Activated CD4-positive, alpha-beta T cell treated with anti-CD3 and anti-CD28 coated beads for 36 hours (primary cell): ENCODE results near the gene PHF23. TPM values are rescaled to one million over a fixed set of nuclear protein-coding genes. Genes with fewer than 3 reads are reported as not detected.

Source experiments
- ATAC-seq: fragments of 200-7000 bp; cut with Tn5 transposase; one replicate; pipeline ENCODE4 v1.10.0; 2021; ENCODE audit warnings: mild to moderate bottlenecking, moderate library complexity
- CTCF ChIA-PET: fragments of 350-600 bp; sonication (Branson Sonifier 250); formaldehyde crosslinking; loops from one replicate; lab custom pipeline; 2021; ENCODE audit warnings: antibody characterized with exemption; lab: Charles Lee
- POLR2A ChIA-PET: fragments of 350-600 bp; sonication (Branson Sonifier 250); formaldehyde crosslinking; loops from one replicate; lab custom pipeline; 2021; ENCODE audit warnings: antibody characterized with exemption, inconsistent platforms; lab: Charles Lee
- DNase-seq: peaks from one replicate; pipeline ENCODE4 v3.0.0-alpha.2; 2020
- H3K27ac Mint-ChIP-seq: one replicate; pipeline ENCODE4 v1.8.0; 2021; ENCODE audit warnings: mixed read lengths
- H3K27me3 Mint-ChIP-seq: one replicate; pipeline ENCODE4 v1.8.0; 2021; ENCODE audit warnings: mixed read lengths
- H3K36me3 Mint-ChIP-seq: one replicate; pipeline ENCODE4 v1.8.0; 2021; ENCODE audit warnings: low read depth, mixed read lengths
- H3K4me1 Mint-ChIP-seq: one replicate; pipeline ENCODE4 v1.8.0; 2021; ENCODE audit warnings: mixed read lengths
- H3K4me3 Mint-ChIP-seq: one replicate; pipeline ENCODE4 v1.8.0; 2021; ENCODE audit warnings: mild to moderate bottlenecking, moderate library complexity, mixed read lengths
- H3K9me3 Mint-ChIP-seq: one replicate; pipeline ENCODE4 v1.8.0; 2021; ENCODE audit warnings: low read depth, mixed read lengths
- intact Hi-C, 2 experiments: fragments of 100-400 bp; cut with DNase I in 1 of 2; cut with micrococcal nuclease in 1 of 2; formaldehyde crosslinking; loops; one replicate each; pipeline versions ENCODE4 v1.14.2 to v1.15.1; 2022 to 2024; cut with DNase I, micrococcal nuclease
- total RNA-seq, 2 experiments: library from RNA; stranded (reverse); gene quantifications; one replicate each; pipeline ENCODE4 v1.2.3, GENCODE V29; 2021

The PHF23 gene
- total RNA-seq, 2 experiments from 2014 or later: 23.6 to 35.2 TPM

- Mint-ChIP-seq H3K36me3 (peaks cover 36% of the 10 kb centered on the region), H3K27ac (no peak overlapping the region), H3K9me3 (no peaks in the 10 kb centered on the region), H3K4me3 (no peak overlapping the region), H3K4me1 (peaks cover 24% of the 10 kb centered on the region), H3K27me3 (no peaks in the 10 kb centered on the region)
- POLR2A ChIA-PET: no interaction called here
- ATAC-seq: no peak
- intact Hi-C loops: no loop called here
- no peak for DNase-seq
- CTCF ChIA-PET: no interaction called here
Observed at GRCh38 chr17:7228920-7229319, 10.3 kb downstream of the PHF23 start.

GRCh38 chr17:7226721-7227710 lies 12.2 kb downstream of the PHF23 start:
- Mint-ChIP-seq H3K36me3 (peaks cover 40% of the 10 kb centered on the region), H3K4me1 (peaks cover 14% of the 10 kb centered on the region), H3K9me3 (no peaks in the 10 kb centered on the region), H3K27me3 (no peaks in the 10 kb centered on the region), H3K27ac (no peak overlapping the region), H3K4me3 (no peak overlapping the region)
- DNase-seq (no peak), ATAC-seq (no peak)
- POLR2A ChIA-PET: no interaction called here
- intact Hi-C loops: no loop called here
- CTCF ChIA-PET: no interaction called here

DNA sequence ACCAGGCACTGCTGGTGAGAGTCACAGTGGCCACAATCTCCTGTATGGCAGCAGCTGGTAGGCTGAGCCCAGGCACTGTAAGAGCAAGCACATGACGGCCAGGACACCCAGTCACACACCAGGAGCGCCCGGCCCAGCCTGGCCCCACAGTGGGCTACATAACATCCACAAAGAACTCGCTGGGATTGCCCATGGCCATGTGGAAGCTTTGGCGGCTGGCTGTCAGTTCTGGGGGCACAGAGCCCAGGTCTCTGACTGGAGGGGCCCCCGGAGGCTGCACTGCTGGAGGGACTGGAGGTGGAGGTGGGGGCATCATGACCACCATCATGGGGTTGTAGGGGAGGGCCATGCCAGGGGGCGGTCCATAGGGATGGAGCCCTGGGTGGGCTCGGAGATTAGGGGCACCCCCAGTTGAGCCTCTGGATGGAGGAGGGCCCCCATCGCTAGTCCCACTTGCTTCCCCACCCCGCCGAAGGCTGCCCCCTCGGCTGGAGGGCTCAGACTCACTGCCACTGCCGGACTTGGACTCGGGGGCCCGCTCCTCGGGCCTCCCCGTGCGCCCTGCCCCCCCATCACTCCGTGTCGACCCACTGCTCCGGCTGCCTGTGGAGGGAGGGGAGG lies 13.4 kb downstream of the PHF23 start:
- CTCF ChIA-PET: no interaction called here
- H3K4me3 Mint-ChIP-seq: no peak overlapping the region
- intact Hi-C loops: no loop called here
- no peak for DNase-seq
- peaks cover 41% of the 10 kb centered on the region for H3K36me3 Mint-ChIP-seq
- ATAC-seq: no peak
- no peaks in the 10 kb centered on the region for H3K9me3 Mint-ChIP-seq
- POLR2A ChIA-PET: no interaction called here
- H3K4me1 Mint-ChIP-seq: peaks cover 8% of the 10 kb centered on the region
- no peaks in the 10 kb centered on the region for H3K27me3 Mint-ChIP-seq
- H3K27ac Mint-ChIP-seq: no peak overlapping the region

DNA sequence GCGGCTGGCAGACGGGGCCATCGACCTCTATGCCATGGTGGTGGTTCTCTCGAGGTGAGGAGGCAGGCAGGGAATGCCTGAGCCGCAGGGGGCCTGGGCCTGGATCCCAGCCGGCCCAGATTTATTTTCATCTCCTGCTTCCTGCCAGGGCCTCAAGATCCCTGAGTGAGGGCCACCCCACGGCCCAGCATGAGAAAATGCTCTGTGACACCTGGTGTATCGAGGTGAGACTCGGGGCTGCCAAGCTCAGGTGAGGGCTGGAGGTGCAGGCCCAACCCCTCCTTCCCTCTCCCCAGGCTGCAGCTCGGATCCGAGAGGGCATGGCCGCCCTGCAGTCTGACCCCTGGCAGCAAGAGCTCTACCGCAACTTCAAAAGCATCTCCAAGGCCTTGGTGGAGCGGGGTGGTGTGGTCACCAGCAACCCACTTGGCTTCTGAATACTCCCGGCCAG lies 14.6 kb downstream of the PHF23 start:
- no peaks in the 10 kb centered on the region for H3K27me3 Mint-ChIP-seq
- CTCF ChIA-PET: interaction anchor here (0.6 kb wide), 1 partner anchor 10 kb away, joined by 3 read pairs; no protein-coding TSS in a partner anchor
- intact Hi-C loops: no loop called here
- DNase-seq (no peak), ATAC-seq (no peak)
- no peaks in the 10 kb centered on the region for H3K9me3 Mint-ChIP-seq
- POLR2A ChIA-PET: no interaction called here
- peaks cover 42% of the 10 kb centered on the region for H3K36me3 Mint-ChIP-seq
- peaks cover 14% of the 10 kb centered on the region for H3K4me1 Mint-ChIP-seq
- no peak overlapping the region for H3K27ac Mint-ChIP-seq
- no peak overlapping the region for H3K4me3 Mint-ChIP-seq

DNA sequence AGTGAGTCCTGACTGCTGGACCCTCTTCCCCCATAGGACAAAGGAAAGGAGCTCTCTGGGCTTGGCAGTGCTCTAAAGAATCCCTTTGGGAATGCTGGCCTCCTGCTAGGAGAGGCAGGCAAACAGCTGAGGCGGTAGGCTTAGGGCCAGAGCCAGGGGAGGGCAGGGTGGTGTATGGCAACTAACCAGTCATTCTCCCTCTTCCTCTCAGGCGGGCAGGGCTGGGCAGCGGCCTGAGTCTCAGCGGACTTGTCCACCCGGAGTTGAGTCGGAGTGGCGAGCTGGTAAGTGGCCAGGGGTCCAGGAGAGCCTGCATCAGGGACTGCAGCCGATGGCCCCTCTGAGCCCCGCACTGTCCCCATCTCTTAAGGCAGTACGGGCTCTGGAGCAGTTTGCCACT lies 15.1 kb downstream of the PHF23 start:
- H3K27me3 Mint-ChIP-seq: no peaks in the 10 kb centered on the region
- DNase-seq: no peak
- H3K36me3 Mint-ChIP-seq: peaks cover 37% of the 10 kb centered on the region
- POLR2A ChIA-PET: no interaction called here
- H3K4me3 Mint-ChIP-seq: no peak overlapping the region
- CTCF ChIA-PET: interaction anchor here (0.6 kb wide), 1 partner anchor 10 kb away, joined by 3 read pairs; no protein-coding TSS in a partner anchor
- peaks cover 18% of the 10 kb centered on the region for H3K4me1 Mint-ChIP-seq
- no peak for ATAC-seq
- intact Hi-C loops: no loop called here
- H3K27ac Mint-ChIP-seq: no peak overlapping the region
- no peaks in the 10 kb centered on the region for H3K9me3 Mint-ChIP-seq

DNA sequence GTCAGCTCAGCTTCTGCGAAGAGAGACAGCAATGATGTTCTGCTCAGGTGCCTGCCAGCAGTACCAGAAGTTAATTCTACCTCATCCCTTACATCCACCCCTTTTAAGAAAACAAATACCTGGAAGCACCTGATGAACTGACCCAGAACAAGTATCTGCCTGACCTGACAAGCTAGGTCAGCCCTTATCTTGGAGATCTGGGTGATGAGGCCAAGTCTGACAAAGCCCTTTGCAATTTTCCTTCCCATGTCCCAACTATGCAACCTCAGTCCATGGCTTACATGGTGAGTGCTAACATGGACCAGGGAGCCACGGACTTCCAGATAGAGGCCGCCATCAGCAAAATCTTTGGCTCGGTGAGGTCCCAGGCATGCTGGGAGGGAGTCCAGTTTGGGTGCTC lies 15.9 kb downstream of the PHF23 start:
- no peaks in the 10 kb centered on the region for H3K9me3 Mint-ChIP-seq
- H3K4me3 Mint-ChIP-seq: no peak overlapping the region
- DNase-seq (no peak), ATAC-seq (no peak)
- intact Hi-C loops: no loop called here
- H3K27ac Mint-ChIP-seq: no peak overlapping the region
- ChIA-PET POLR2A (no interaction called here), CTCF (interaction anchor here (0.5 kb wide), 1 partner anchor 28 kb away, joined by 3 read pairs; no protein-coding TSS in a partner anchor)
- H3K27me3 Mint-ChIP-seq: no peaks in the 10 kb centered on the region
- peaks cover 32% of the 10 kb centered on the region for H3K36me3 Mint-ChIP-seq
- H3K4me1 Mint-ChIP-seq: peaks cover 25% of the 10 kb centered on the region

GRCh38 chr17:7222972-7223292 lies 16.3 kb downstream of the PHF23 start:
- Mint-ChIP-seq H3K27me3 (no peaks in the 10 kb centered on the region), H3K9me3 (no peaks in the 10 kb centered on the region), H3K4me3 (no peak overlapping the region), H3K27ac (no peak overlapping the region), H3K4me1 (peaks cover 26% of the 10 kb centered on the region), H3K36me3 (peaks cover 28% of the 10 kb centered on the region)
- ChIA-PET CTCF (interaction anchor here (3.6 kb wide), 1 partner anchor 11 kb away, joined by 25 read pairs; the partner anchor contains the start of gene DVL2), POLR2A (no interaction called here)
- intact Hi-C loops: no loop called here
- DNase-seq: no peak
- ATAC-seq: no peak

GRCh38 chr17:7222093-7222971 lies 16.9 kb downstream of the PHF23 start:
- no peak for ATAC-seq
- DNase-seq: no peak
- H3K27ac Mint-ChIP-seq: no peak overlapping the region
- no peaks in the 10 kb centered on the region for H3K27me3 Mint-ChIP-seq
- intact Hi-C loops: no loop called here
- H3K9me3 Mint-ChIP-seq: no peaks in the 10 kb centered on the region
- peaks cover 27% of the 10 kb centered on the region for H3K36me3 Mint-ChIP-seq
- H3K4me3 Mint-ChIP-seq: no peak overlapping the region
- POLR2A ChIA-PET: interaction anchor here (0.6 kb wide), 1 partner anchor 1761 kb away, joined by 5 read pairs; no protein-coding TSS in a partner anchor
- peaks cover 29% of the 10 kb centered on the region for H3K4me1 Mint-ChIP-seq
- CTCF ChIA-PET: interaction anchor here (0.6 to 3.6 kb wide), 5 partner anchors 12 to 1688 kb away, joined by 3 to 25 read pairs (median 4); partner anchors contain the start of gene DVL2

DNA sequence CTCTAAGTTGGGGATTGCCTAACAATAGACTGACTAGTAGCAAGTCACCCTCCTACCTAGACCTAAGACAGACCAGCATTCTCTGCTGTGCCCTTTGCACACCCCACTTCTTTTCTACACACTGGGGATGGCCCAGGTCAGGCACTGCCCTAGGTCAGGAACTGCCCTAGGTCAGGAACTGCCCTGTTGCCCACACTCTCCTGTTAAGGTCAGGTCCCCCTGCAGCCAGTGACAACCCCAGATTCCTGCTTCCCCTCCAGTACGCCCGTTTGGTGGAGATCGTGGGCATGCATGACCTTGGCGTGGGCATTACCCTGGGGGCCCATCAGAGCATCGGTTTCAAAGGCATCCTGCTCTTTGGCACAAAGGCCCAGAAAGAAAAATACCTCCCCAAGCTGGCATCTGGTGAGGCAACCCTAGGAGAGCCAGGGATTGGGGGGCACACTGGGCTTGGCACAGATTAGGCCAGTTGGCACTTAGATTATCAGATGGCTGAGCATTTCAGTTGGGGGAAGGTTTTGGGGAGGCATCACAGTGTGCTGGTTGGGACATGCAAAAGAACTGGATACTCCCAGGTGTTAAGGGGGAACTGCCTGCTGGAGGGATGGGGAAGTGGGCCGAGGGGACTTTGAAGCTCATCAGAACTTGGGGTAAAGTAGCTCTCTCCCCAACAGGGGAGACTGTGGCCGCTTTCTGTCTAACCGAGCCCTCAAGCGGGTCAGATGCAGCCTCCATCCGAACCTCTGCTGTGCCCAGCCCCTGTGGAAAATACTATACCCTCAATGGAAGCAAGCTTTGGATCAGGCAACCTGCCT lies 17.8 kb downstream of the PHF23 start:
- no peak overlapping the region for H3K27ac Mint-ChIP-seq
- H3K4me1 Mint-ChIP-seq: peaks cover 33% of the 10 kb centered on the region
- peak overlapping the region; percentile 89 for H3K4me3 Mint-ChIP-seq
- no peak for ATAC-seq
- no peak for DNase-seq
- H3K27me3 Mint-ChIP-seq: no peaks in the 10 kb centered on the region
- no peaks in the 10 kb centered on the region for H3K9me3 Mint-ChIP-seq
- ChIA-PET CTCF (interaction anchor here (0.6 to 3.6 kb wide), 13 partner anchors 9 to 1689 kb away, joined by 3 to 25 read pairs (median 4); partner anchors contain the start of genes DVL2 and GABARAP), POLR2A (interaction anchor here (0.6 to 0.9 kb wide), 3 partner anchors 13 to 63 kb away, joined by 3 to 4 read pairs (median 3); partner anchors contain the start of gene DVL2)
- intact Hi-C loops: loop anchor here in 1 of 2 experiments (1.0 kb wide), 1 partner anchor 75 kb away; no protein-coding TSS in a partner anchor
- H3K36me3 Mint-ChIP-seq: peaks cover 27% of the 10 kb centered on the region
